ENCODE data around the gene CARS2. TPM values are rescaled to one million over a fixed set of nuclear protein-coding genes. Genes with fewer than 3 reads are reported as not detected.

The CARS2 gene
- total and polyA plus RNA-seq, 2 donors (not counting 3 experiments of a cell fraction or from before 2014, with no cell fraction given): 42.0 to 51.2 TPM

DNA sequence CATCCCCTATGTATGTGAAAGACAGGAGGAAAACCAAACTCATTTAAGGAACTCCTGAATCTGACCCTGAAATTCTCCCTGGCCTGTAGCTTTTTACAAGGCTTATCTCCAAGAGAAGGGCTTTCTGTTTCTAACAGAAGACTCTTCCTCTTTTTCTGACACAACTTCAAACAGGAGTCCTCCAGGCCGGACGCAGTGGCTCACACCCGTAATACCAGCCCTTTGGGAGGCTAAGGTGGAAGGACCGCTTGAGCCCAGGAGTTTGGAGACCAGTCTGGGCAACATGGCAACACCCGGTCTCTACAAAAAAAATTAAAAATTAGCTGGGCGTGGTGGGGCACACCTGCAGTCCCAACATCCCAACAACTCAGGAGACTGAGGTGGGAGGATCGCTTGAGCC, 41.9 kb downstream of the CARS2 start:
- Histone ChIP-seq H3K79me2 (ENCODE audit: control insufficient read depth, insufficient read depth, low read length) (no peaks in the 10 kb centered on the region), H3K27ac (ENCODE audit: insufficient read depth, low read depth, low read length) (no peak overlapping the region), H3K36me3 (ENCODE audit: control insufficient read depth in 2 of 2, extremely low read depth in 1 of 2, insufficient read depth in 2 of 2, low read length in 2 of 2) (peaks cover 0 to 20% of the 10 kb centered on the region in 2 experiments), H2AFZ (ENCODE audit: low read depth, low read length) (no peak overlapping the region), H3K27me3 (ENCODE audit: control insufficient read depth in 2 of 2, insufficient read depth in 2 of 2, low read length in 2 of 2) (no peaks in the 10 kb centered on the region), H4K20me1 (replicated peaks; ENCODE audit: control insufficient read depth, extremely low read depth, insufficient read depth, low read length) (no peaks in the 10 kb centered on the region), H3K9ac (replicated peaks; ENCODE audit: extremely low read depth, insufficient read depth, low read length) (no peak overlapping the region), H3K4me3 (replicated peaks in 1 of 3; ENCODE audit: insufficient read depth in 1 of 3, low read depth in 1 of 3, low read length in 3 of 3) (no peak overlapping the region), H3K4me1 (ENCODE audit: control insufficient read depth, extremely low read depth, insufficient read depth, low read length) (no peaks in the 10 kb centered on the region), H3K4me2 (ENCODE audit: insufficient read depth, low read length) (no peak overlapping the region), H3K9me3 (replicated peaks; ENCODE audit: control insufficient read depth, insufficient read depth, low read length) (no peaks in the 10 kb centered on the region), H3K9me1 (replicated peaks; ENCODE audit: control insufficient read depth, extremely low read depth, insufficient read depth, low read length) (no peaks in the 10 kb centered on the region)
- no peak for FAIRE-seq
- POLR2A ChIA-PET: no interaction called here
- DNase-seq (ENCODE audit: low read depth, low spot score): no peak
- BruUV-seq (replicated peaks): no TSS peak
- CTCF ChIA-PET: interaction anchor here (1.3 kb wide), 1 partner anchor 17 kb away, joined by 5 read pairs; no protein-coding TSS in a partner anchor
- dilution Hi-C loops (cut with MboI; ENCODE audit: extremely low pct_ligation_motif_present, low sequenced_read_pairs) (no loop called here), intact Hi-C loops (cut with micrococcal nuclease) (no loop called here)
- no peak for TF ChIP-seq JUN (IDR thresholded peaks at IDR 0.05; ENCODE audit: borderline replicate concordance, insufficient read depth, insufficient read length, low read depth)
- TF ChIP-seq GATA2 (IDR thresholded peaks at IDR 0.05; ENCODE audit: insufficient read depth, insufficient read length, low read depth, low read length): no peak
- no peak for TF ChIP-seq MYC (IDR thresholded peaks at IDR 0.05; ENCODE audit: low read depth, low read length)
- TF ChIP-seq EZH2 (IDR thresholded peaks at IDR 0.05; ENCODE audit: borderline replicate concordance, low read depth, low read length, severe bottlenecking): no peak
- TF ChIP-seq, protein P1, sequence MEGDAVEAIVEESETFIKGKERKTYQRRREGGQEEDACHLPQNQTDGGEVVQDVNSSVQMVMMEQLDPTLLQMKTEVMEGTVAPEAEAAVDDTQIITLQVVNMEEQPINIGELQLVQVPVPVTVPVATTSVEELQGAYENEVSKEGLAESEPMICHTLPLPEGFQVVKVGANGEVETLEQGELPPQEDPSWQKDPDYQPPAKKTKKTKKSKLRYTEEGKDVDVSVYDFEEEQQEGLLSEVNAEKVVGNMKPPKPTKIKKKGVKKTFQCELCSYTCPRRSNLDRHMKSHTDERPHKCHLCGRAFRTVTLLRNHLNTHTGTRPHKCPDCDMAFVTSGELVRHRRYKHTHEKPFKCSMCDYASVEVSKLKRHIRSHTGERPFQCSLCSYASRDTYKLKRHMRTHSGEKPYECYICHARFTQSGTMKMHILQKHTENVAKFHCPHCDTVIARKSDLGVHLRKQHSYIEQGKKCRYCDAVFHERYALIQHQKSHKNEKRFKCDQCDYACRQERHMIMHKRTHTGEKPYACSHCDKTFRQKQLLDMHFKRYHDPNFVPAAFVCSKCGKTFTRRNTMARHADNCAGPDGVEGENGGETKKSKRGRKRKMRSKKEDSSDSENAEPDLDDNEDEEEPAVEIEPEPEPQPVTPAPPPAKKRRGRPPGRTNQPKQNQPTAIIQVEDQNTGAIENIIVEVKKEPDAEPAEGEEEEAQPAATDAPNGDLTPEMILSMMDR (IDR thresholded peaks at IDR 0.05; ENCODE audit: extremely low read depth in 1 of 2, insufficient read depth in 1 of 2, low read depth in 1 of 2, low read length in 2 of 2): no peak
- no peak for TF ChIP-seq POLR2A (IDR thresholded peaks at IDR 0.05; ENCODE audit: low read depth, low read length)
- TF ChIP-seq, protein P2, sequence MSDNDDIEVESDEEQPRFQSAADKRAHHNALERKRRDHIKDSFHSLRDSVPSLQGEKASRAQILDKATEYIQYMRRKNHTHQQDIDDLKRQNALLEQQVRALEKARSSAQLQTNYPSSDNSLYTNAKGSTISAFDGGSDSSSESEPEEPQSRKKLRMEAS (IDR thresholded peaks at IDR 0.05; ENCODE audit: insufficient read depth, insufficient read length): no peak
- TF ChIP-seq POLR2AphosphoS5 (IDR thresholded peaks at IDR 0.05; ENCODE audit: insufficient read depth, low read depth, low read length): no peak
- no peak for TF ChIP-seq FOS (IDR thresholded peaks at IDR 0.05; ENCODE audit: borderline replicate concordance, insufficient read depth, low read length)
